Neural progenitor cell (in vitro differentiated cells): ENCODE results near the gene PTH2R.

Experiments
- CTCF ChIP-seq: fragments of 200-600 bp; sonication (generic); IDR thresholded peaks from 2 replicates; pipeline ENCODE4 v1.5.1; 2017; ENCODE audit warnings: antibody characterized with exemption, mild to moderate bottlenecking
- EZH2 ChIP-seq: fragments of 200-600 bp; sonication (generic); IDR thresholded peaks from 2 replicates; pipeline ENCODE4 v1.6.1; 2017; ENCODE audit warnings: antibody characterized with exemption, mild to moderate bottlenecking, moderate library complexity
- EZH2phosphoT487 ChIP-seq: fragments of 200-600 bp; sonication (generic); IDR thresholded peaks from 2 replicates; pipeline ENCODE4 v1.6.1; 2017; ENCODE audit warnings: antibody characterized with exemption

DNA sequence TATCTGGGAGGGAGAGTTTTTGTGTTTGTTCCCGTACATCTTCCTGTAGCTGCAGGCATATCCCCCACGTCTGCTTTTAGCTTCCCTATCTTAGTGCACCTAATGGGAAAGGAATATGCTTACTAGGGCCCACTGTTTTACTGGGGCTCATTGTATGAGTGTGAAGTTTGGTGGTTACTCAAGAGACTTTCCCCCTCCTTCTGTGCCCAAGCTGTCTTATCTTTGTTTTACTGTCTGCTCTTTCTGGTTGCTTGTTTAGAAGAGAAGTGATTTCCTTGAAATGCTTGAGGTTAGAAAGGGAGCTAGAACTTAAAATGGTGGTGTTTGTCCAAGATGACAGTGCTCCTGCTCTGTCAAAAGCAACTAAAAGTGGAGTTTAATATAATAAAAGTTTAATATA, 7.3 kb downstream of the PTH2R start:
- TF ChIP-seq CTCF (no peak), EZH2 (no peak), EZH2phosphoT487 (no peak)
